Activated CD4-positive, CD25-positive, alpha-beta regulatory T cell (primary cell): ENCODE measurements around the gene PTCH1.

ENCODE experiments used
- DNase-seq, 4 experiments: peaks; one replicate each; lab custom pipeline; 2025; lab: John Stamatoyannopoulos, UW

PTCH1 gene

GRCh38 chr9:95406121-95406520 is 110.7 kb downstream of the PTCH1 start:
- no peak for DNase-seq

- DNase-seq: no peak
Measured at GRCh38 chr9:95399261-95399660, 117.5 kb downstream of the PTCH1 start.
